Activated naive CD4-positive, alpha-beta T cell treated with anti-CD3 and anti-CD28 coated beads, Interleukin-2, amount 50 U/mL, for 72 hours (primary cell): ENCODE results near the gene GAGE1. TPM values are rescaled to one million over a fixed set of nuclear protein-coding genes. Genes with fewer than 3 reads are reported as not detected.
A peak's percentile ranks its signal among the peaks of the same experiment; 100 is the strongest.
"Not testable (repeated sequence)": the region's sequence is repeated elsewhere in the genome, so short reads cannot be mapped to it uniquely, and the experiment has no call there.

Experiments used
- ATAC-seq, 2 donors: fragments of 150-1000 bp; cut with Tn5 transposase; 2 replicates each; pipeline ENCODE4 v1.10.0; 2021; ENCODE audit warnings: mild to moderate bottlenecking in 2 of 2, moderate library complexity in 2 of 2
- DNase-seq, 2 donors: peaks; one replicate each; pipeline ENCODE4 v3.0.0; 2021 to 2022; ENCODE audit warnings: low spot score in 2 of 2
- H3K27ac Mint-ChIP-seq, 2 donors: one replicate each; pipeline ENCODE4 v1.8.0; 2022; ENCODE audit warnings: mild to moderate bottlenecking in 2 of 2, mixed read lengths in 2 of 2
- H3K36me3 Mint-ChIP-seq, 2 donors: one replicate each; pipeline ENCODE4 v1.8.0; 2022; ENCODE audit warnings: mixed read lengths in 2 of 2
- H3K9me3 Mint-ChIP-seq, 2 donors: one replicate each; pipeline ENCODE4 v1.8.0; 2022; ENCODE audit warnings: mixed read lengths in 2 of 2
- total RNA-seq, 2 donors: library from RNA; stranded (reverse); gene quantifications; one replicate each; pipeline ENCODE4 v1.2.3, GENCODE V29; 2022

The GAGE1 gene, protein sequence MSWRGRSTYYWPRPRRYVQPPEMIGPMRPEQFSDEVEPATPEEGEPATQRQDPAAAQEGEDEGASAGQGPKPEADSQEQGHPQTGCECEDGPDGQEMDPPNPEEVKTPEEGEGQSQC
- total RNA-seq = not detected

DNA sequence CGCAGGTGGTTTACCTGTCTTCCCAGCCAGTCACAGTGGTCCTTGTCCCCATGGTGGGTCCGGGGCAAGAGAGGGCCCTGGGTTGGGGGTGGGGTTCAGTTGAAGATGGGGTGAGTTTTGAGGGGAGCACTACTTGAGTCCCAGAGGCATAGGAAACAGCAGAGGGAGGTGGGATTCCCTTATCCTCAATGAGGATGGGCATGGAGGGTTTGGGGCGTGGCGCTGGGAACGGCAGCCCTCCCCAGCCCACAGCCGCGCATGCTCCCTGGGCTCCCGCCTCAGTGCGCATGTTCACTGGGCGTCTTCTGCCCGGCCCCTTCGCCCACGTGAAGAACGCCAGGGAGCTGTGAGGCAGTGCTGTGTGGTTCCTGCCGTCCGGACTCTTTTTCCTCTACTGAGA, at the start of gene GAGE1:
GAGE1 (plus strand) TSS at position 301 of the 400 bp plus-strand sequence. CDS start 1,155 bp downstream, outside the sequence.
- not testable (repeated sequence) for H3K36me3 Mint-ChIP-seq, H3K27ac Mint-ChIP-seq, DNase-seq, ATAC-seq, H3K9me3 Mint-ChIP-seq

DNA sequence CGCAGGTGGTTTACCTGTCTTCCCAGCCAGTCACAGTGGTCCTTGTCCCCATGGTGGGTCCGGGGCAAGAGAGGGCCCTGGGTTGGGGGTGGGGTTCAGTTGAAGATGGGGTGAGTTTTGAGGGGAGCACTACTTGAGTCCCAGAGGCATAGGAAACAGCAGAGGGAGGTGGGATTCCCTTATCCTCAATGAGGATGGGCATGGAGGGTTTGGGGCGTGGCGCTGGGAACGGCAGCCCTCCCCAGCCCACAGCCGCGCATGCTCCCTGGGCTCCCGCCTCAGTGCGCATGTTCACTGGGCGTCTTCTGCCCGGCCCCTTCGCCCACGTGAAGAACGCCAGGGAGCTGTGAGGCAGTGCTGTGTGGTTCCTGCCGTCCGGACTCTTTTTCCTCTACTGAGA, 47.8 kb upstream of the GAGE1 start, which contains the start of gene GAGE12E:
GAGE12E (plus strand) TSS at position 301 of the 400 bp plus-strand sequence. CDS start 1,155 bp downstream, outside the sequence.
- H3K27ac Mint-ChIP-seq = not testable (repeated sequence)

DNA sequence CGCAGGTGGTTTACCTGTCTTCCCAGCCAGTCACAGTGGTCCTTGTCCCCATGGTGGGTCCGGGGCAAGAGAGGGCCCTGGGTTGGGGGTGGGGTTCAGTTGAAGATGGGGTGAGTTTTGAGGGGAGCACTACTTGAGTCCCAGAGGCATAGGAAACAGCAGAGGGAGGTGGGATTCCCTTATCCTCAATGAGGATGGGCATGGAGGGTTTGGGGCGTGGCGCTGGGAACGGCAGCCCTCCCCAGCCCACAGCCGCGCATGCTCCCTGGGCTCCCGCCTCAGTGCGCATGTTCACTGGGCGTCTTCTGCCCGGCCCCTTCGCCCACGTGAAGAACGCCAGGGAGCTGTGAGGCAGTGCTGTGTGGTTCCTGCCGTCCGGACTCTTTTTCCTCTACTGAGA, 38.3 kb upstream of the GAGE1 start, which contains the start of gene GAGE12F:
GAGE12F (plus strand) TSS at position 301 of the 400 bp plus-strand sequence. CDS start 1,155 bp downstream, outside the sequence.
- not testable (repeated sequence) for ATAC-seq, H3K9me3 Mint-ChIP-seq, H3K36me3 Mint-ChIP-seq, H3K27ac Mint-ChIP-seq, DNase-seq

More for the DNA sequence above, 47.8 kb upstream of the GAGE1 start, which contains the start of gene GAGE12E:
- not testable (repeated sequence) for DNase-seq, H3K9me3 Mint-ChIP-seq, H3K36me3 Mint-ChIP-seq, ATAC-seq

DNA sequence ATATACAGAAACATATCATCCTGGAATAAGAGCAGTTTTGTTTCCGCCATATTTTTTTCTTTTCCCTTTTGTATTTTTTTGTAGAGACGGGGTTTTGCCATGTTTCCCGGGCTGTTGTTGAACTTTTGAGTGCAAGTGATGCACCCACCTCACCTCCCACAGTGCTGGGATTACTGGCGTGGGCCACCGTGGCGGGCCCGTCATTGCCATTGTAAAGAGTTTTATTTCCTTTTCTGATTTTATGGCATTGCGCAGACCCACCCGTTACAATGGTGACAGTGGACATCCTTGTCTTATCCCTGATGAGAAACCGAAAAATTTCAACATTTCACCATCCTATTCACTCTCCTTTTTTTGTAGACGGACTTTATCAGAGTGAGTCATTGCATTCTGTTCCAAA, 30.1 kb upstream of the GAGE1 start:
- DNase-seq, H3K9me3 Mint-ChIP-seq, ATAC-seq, H3K27ac Mint-ChIP-seq, H3K36me3 Mint-ChIP-seq: not testable (repeated sequence)

DNA sequence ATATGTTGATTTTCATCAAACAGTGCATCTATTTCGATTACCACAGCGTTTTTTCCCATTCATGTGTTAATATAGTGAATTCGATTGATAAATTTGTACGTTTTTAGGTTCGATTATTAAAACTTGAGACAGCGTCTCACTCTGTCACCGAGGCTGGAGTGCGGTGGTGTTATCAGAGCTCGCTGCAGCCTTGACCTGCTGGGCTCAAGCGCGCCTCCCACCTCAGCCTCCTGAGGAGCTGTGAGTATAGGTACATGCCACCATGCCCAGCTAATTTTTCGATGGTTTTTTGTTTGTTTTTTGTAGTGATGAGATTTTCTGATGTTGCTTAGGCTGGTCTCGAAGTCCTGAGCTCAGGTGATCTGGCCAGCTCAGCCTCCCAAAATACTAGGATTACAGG, 29.7 kb upstream of the GAGE1 start:
- not testable (repeated sequence) for H3K36me3 Mint-ChIP-seq, DNase-seq, ATAC-seq, H3K27ac Mint-ChIP-seq, H3K9me3 Mint-ChIP-seq

DNA sequence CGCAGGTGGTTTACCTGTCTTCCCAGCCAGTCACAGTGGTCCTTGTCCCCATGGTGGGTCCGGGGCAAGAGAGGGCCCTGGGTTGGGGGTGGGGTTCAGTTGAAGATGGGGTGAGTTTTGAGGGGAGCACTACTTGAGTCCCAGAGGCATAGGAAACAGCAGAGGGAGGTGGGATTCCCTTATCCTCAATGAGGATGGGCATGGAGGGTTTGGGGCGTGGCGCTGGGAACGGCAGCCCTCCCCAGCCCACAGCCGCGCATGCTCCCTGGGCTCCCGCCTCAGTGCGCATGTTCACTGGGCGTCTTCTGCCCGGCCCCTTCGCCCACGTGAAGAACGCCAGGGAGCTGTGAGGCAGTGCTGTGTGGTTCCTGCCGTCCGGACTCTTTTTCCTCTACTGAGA, 28.7 kb upstream of the GAGE1 start, which contains the start of gene GAGE12G:
GAGE12G (plus strand) TSS at position 301 of the 400 bp plus-strand sequence. CDS start 1,155 bp downstream, outside the sequence.
- H3K27ac Mint-ChIP-seq, ATAC-seq, H3K36me3 Mint-ChIP-seq, H3K9me3 Mint-ChIP-seq, DNase-seq: not testable (repeated sequence)

DNA sequence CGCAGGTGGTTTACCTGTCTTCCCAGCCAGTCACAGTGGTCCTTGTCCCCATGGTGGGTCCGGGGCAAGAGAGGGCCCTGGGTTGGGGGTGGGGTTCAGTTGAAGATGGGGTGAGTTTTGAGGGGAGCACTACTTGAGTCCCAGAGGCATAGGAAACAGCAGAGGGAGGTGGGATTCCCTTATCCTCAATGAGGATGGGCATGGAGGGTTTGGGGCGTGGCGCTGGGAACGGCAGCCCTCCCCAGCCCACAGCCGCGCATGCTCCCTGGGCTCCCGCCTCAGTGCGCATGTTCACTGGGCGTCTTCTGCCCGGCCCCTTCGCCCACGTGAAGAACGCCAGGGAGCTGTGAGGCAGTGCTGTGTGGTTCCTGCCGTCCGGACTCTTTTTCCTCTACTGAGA, 19.2 kb upstream of the GAGE1 start, which contains the start of gene GAGE12H:
GAGE12H (plus strand) TSS at position 301 of the 400 bp plus-strand sequence. CDS start 1,155 bp downstream, outside the sequence.
- H3K27ac Mint-ChIP-seq, DNase-seq, H3K36me3 Mint-ChIP-seq: not testable (repeated sequence)

DNA sequence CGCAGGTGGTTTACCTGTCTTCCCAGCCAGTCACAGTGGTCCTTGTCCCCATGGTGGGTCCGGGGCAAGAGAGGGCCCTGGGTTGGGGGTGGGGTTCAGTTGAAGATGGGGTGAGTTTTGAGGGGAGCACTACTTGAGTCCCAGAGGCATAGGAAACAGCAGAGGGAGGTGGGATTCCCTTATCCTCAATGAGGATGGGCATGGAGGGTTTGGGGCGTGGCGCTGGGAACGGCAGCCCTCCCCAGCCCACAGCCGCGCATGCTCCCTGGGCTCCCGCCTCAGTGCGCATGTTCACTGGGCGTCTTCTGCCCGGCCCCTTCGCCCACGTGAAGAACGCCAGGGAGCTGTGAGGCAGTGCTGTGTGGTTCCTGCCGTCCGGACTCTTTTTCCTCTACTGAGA, 9.6 kb upstream of the GAGE1 start, which contains the start of gene GAGE2A:
GAGE2A (plus strand) TSS at position 301 of the 400 bp plus-strand sequence. CDS start 1,155 bp downstream, outside the sequence.
- not testable (repeated sequence) for DNase-seq, H3K27ac Mint-ChIP-seq, ATAC-seq, H3K9me3 Mint-ChIP-seq, H3K36me3 Mint-ChIP-seq

More for the DNA sequence above, 19.2 kb upstream of the GAGE1 start, which contains the start of gene GAGE12H:
- H3K9me3 Mint-ChIP-seq, ATAC-seq: not testable (repeated sequence)

DNA sequence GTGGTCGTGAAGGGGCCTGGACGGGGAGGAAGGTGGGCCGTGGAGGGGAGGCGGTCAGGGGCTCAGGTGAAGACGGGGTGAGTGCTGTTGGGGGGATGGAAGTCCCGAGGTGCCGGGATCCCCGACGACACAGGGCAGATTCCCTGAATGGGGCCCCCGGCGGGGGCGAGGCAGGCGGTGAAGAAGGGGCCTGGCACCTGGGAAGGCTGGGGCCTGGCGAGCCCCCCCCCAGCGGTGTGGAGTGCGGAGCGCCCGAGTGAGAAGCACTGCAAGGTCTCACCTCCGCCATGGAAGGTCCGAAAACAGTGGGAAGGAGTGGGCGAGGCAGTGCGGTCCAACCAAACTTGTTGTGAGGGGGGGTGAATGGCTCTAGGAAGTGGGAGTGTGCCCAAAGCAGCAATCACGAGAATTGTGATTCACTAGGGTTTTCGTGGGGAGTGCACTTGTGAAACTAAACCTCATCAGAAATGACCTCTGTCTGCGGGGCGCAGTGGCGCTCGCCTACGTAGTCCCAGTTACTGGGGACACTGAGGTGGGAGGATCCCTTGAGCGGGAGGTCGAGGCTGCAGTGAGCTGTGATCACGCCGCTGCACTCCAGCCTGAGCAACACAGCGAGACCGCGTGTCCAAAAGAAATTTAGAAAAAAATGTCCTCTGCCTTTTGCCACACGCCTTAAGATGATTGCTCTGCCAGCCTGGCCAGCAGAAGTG, 8.9 kb upstream of the GAGE1 start:
- not testable (repeated sequence) for H3K27ac Mint-ChIP-seq, ATAC-seq, H3K36me3 Mint-ChIP-seq, H3K9me3 Mint-ChIP-seq
- peak in 1 of 2 donors; percentile 3 for DNase-seq

DNA sequence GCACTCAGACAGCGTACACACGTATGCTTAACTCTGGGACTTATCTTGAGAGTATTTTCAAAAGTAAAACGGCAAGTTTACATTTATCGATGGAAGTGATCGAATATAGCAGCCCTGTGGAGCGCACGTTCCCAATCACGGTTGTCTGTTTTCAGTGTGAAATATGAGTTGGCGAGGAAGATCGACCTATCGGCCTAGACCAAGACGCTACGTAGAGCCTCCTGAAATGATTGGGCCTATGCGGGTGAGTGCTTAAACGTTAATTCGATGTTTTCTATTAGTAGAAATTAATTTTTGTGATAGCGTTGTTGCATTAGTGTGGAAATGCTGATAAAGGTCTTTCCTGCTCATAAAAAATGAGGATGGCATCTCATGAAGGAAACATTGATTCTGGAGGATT, 8.3 kb upstream of the GAGE1 start:
- not testable (repeated sequence) for H3K36me3 Mint-ChIP-seq, H3K9me3 Mint-ChIP-seq, H3K27ac Mint-ChIP-seq, DNase-seq, ATAC-seq

DNA sequence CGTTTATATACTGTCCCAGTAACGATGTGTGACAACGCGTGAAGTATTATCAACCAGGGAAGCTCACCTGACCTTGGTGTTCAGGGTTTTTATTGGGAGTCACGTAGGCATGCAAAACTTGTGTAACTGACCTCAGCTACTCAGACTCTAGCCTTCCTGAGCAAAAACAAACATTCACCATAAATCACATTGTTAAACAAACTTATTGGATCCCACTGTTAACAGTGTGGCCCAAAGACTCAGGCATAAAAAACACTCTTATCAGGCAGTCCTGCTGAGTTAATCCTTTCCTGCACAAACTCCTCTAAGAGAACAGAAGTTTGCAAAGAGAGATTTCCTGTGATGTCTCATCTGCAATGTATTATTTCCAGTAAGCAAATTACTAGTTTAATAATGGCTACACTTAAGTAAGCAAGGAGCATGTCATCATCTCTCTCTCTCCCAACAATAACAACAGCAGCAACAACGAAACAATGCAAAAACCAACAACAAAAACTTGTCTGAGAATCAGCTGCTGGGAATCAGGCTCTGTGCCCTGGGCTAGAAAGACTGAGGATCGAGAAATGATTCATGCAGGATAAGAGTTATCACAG, 12.0 kb downstream of the GAGE1 start:
- Mint-ChIP-seq H3K9me3 (no peaks in the 10 kb centered on the region), H3K36me3 (no peaks in the 10 kb centered on the region), H3K27ac (no peak overlapping the region)
- no peak for DNase-seq
- no peak for ATAC-seq

DNA sequence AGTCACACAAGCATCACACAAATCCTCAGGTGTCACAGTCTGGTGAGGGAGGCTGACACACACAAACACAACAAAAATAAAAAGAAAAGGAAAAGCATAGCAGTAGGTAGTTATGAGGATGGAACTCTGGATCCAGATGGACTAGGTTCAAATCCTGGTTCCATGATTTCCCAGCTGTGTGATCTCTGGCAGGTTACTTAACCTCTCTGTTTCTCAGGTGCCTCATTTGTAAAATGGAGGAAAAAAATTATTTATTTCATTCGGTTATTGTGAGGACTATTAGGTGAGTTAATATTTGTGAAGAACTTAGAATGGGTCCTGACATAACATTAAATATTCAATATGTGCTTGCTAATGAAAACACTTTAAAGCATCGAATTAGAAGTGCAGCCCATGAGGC, 19.8 kb downstream of the GAGE1 start:
- ATAC-seq (no peak), DNase-seq (no peak)
- no peak overlapping the region for H3K27ac Mint-ChIP-seq

DNA sequence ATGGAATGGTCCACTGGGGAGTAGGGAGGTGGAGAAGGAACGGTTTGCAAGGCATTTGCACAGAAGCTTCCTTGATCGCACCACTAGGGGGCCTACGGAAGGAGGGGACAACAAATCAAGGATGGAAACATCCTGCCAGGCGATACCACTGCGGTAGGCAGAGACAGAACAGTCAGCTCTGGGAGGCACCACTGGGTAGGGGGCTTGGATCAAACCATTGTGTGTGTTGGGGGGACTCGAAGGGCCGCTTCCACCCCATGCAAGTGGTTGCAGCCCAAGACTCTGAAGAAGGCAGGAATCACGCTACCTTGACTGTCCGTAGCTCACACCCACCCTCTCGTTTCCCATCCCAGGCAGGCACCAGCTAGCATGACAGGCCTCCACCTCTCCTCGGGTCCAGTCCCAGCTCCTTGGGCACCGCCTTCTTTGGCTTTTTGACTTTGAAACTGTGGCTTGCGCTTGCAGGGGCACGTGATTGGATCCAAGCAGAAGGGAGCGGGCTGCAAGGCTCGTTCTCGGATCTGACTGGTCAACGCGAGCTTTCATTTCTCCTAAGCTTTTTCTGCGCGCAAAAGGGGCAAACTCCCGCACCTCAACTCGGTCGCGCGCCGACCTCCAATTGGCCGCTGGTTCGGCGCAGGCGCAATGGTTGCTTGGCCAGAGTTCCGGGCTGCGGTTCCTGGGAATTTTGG, 28.4 kb downstream of the GAGE1 start:
- peaks cover 3% of the 10 kb centered on the region in 2 donors for H3K9me3 Mint-ChIP-seq
- DNase-seq (peak; percentile 7 to 54), ATAC-seq (peak; percentile 46 to 78)
- H3K27ac Mint-ChIP-seq = peak overlapping the region in 1 of 2 donors; percentile 57
- peaks cover 0 to 7% of the 10 kb centered on the region in 2 donors for H3K36me3 Mint-ChIP-seq

More for the DNA sequence above, 19.8 kb downstream of the GAGE1 start:
- no peaks in the 10 kb centered on the region for H3K9me3 Mint-ChIP-seq
- no peaks in the 10 kb centered on the region for H3K36me3 Mint-ChIP-seq

DNA sequence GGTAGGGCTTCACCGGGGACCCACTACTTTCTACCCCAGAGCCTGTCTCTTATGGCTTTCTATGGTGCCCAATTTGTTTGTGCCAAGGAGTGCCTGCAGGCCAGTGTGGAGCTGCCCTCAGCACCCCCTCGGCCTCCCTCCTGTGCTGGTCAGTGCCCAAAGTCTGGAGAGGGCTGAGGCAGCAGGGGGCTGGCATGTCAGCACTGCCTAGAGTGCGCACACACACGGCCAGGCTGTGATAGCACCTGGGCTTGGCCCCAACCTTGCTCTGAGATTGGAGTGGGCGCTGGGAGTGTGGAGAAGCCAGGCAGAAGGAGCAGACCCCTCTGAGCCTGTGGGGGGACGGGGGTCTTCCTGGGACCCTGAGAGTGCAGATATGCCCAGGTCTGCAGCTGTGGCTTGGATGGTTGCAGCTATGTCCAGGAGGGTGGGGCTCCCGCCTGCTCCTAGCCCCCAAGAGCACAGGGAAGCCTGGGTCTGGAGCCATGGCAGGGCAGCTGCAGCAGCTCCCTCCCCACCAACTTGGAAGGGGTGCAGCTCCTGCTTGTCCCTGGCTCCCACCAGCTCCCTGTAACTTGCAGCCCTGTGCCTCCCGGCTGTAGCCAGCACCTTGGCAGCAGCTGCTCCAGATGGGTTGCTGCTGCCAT, 46.3 kb downstream of the GAGE1 start:
- ATAC-seq = no peak
- Mint-ChIP-seq H3K36me3 (no peaks in the 10 kb centered on the region), H3K9me3 (no peaks in the 10 kb centered on the region), H3K27ac (no peak overlapping the region)
- no peak for DNase-seq

DNA sequence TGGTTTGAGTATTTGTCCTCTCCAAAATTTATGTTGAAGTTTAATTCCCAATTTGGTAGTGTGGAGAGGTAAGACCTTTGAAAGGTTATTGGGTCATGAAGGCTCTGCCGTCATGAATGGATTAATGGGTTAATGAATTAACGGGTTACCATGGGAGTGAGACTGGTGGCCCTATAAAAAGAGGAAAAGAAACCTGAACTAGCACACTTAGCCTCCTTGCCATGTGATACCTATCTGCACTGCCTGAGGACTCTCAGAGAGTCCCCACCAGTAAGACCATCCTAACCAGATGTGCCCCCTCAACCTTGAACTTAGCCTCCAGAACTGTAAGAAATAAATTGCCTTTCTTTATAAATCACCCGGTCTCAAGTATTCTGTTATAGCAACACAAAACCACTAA, 57.7 kb downstream of the GAGE1 start:
- H3K27ac Mint-ChIP-seq = no peak overlapping the region
- ATAC-seq = no peak
- no peaks in the 10 kb centered on the region for H3K9me3 Mint-ChIP-seq
- no peak for DNase-seq
- H3K36me3 Mint-ChIP-seq = no peaks in the 10 kb centered on the region
